PC-9 (cell line): ENCODE results near the gene FN3KRP. TPM values are rescaled to one million over a fixed set of nuclear protein-coding genes. Genes with fewer than 3 reads are reported as not detected.

ENCODE experiments used
- BruUV-seq: library from RNA; stranded (reverse); fragments of 400-500 nt; replicated peaks from 2 replicates; lab custom pipeline; 2021; lab: Mats Ljungman, UMichigan
- CTCF ChIA-PET: fragments of 300-600 bp; sonication (Branson Sonifier 250); formaldehyde crosslinking; loops from one replicate; lab custom pipeline; 2022; ENCODE audit warnings: antibody characterized with exemption; lab: Charles Lee
- POLR2A ChIA-PET: fragments of 300-600 bp; sonication (Branson Sonifier 250); formaldehyde crosslinking; loops from one replicate; lab custom pipeline; 2022; ENCODE audit warnings: antibody characterized with exemption; ENCODE audit not compliant: unreplicated experiment; lab: Charles Lee
- DNase-seq, 2 experiments: peaks; one replicate each; pipeline versions ENCODE4 v3.0.0 to v3.0.0-alpha.2; 2015 to 2022; ENCODE audit warnings: mixed read lengths in 1 of 2
- H2AFZ ChIP-seq: fragments of 200-600 bp; sonication (generic); 2 replicates; pipeline ENCODE4 v1.8.1; 2017; ENCODE audit warnings: antibody characterized with exemption
- H3F3A ChIP-seq: fragments of 200-600 bp; sonication (generic); 2 replicates; pipeline ENCODE4 v1.8.1; 2017; ENCODE audit warnings: antibody characterized with exemption, mild to moderate bottlenecking, low read depth; ENCODE audit not compliant: insufficient read depth
- H3K27ac ChIP-seq: fragments of 200-600 bp; sonication (generic); 2 replicates; pipeline ENCODE4 v1.6.1; 2016; ENCODE audit warnings: mixed run types
- H3K27me3 ChIP-seq: fragments of 200-600 bp; sonication (generic); 2 replicates; pipeline ENCODE4 v1.6.1; 2016; ENCODE audit warnings: low read depth, mixed run types; ENCODE audit not compliant: insufficient read depth
- H3K36me3 ChIP-seq: fragments of 200-600 bp; sonication (generic); 2 replicates; pipeline ENCODE4 v1.6.1; 2016; ENCODE audit warnings: low read depth, mixed run types
- H3K4me1 ChIP-seq: fragments of 200-600 bp; sonication (generic); replicated peaks from 2 replicates; pipeline ENCODE4 v1.6.1; 2016; ENCODE audit warnings: mixed run types; ENCODE audit not compliant: insufficient read depth
- H3K4me2 ChIP-seq: fragments of 200-600 bp; sonication (generic); 2 replicates; pipeline ENCODE4 v1.6.1; 2017; ENCODE audit warnings: mixed run types
- H3K4me3 ChIP-seq: fragments of 200-600 bp; sonication (generic); 2 replicates; pipeline ENCODE4 v1.6.1; 2016; ENCODE audit warnings: mixed run types
- H3K79me2 ChIP-seq: fragments of 200-600 bp; sonication (generic); 2 replicates; pipeline ENCODE4 v1.6.1; 2017; ENCODE audit warnings: low read depth, mixed run types
- H3K9me2 ChIP-seq: fragments of 200-600 bp; sonication (generic); 2 replicates; pipeline ENCODE4 v1.8.1; 2017; ENCODE audit warnings: mild to moderate bottlenecking; ENCODE audit not compliant: insufficient read depth
- H3K9me3 ChIP-seq: fragments of 200-600 bp; sonication (generic); 2 replicates; pipeline ENCODE4 v1.8.1; 2016; ENCODE audit warnings: low read depth; ENCODE audit not compliant: insufficient read depth
- H4K20me1 ChIP-seq: fragments of 200-600 bp; sonication (generic); 2 replicates; pipeline ENCODE4 v1.8.1; 2017; ENCODE audit not compliant: insufficient read depth
- CTCF ChIP-seq: fragments of 200-600 bp; sonication (generic); conservative IDR thresholded peaks from 2 replicates; pipeline ENCODE4 v1.6.1; 2017; ENCODE audit warnings: mixed run types, antibody characterized with exemption, mild to moderate bottlenecking, moderate library complexity
- EZH2 ChIP-seq: fragments of 200-600 bp; sonication (generic); IDR thresholded peaks from 2 replicates; pipeline ENCODE4 v1.8.0; 2017; ENCODE audit warnings: antibody characterized with exemption, low read depth
- intact Hi-C: fragments of 100-400 bp; cut with micrococcal nuclease; formaldehyde crosslinking; loops from one replicate; pipeline ENCODE4 v1.10.0; 2022; ENCODE audit not compliant: unreplicated experiment
- total RNA-seq: library from RNA; stranded (reverse); gene quantifications from 2 replicates; pipeline ENCODE4 v1.2.3, GENCODE V29; 2021

Gene FN3KRP
- total RNA-seq, 1 experiment from 2014 or later: 28.8 TPM

- intact Hi-C loops: no loop called here
- POLR2A ChIA-PET: no interaction called here
Observed at GRCh38 chr17:82686366-82687324, 29.9 kb upstream of the FN3KRP start.

GRCh38 chr17:82687375-82687861, 29.1 kb upstream of the FN3KRP start:
- H3K9me3 ChIP-seq: no peaks in the 10 kb centered on the region
- H3K27me3 ChIP-seq: no peaks in the 10 kb centered on the region
- no peaks in the 10 kb centered on the region for H3K36me3 ChIP-seq
- no peaks in the 10 kb centered on the region for H3K4me1 ChIP-seq
- no peaks in the 10 kb centered on the region for H3F3A ChIP-seq
- H3K27ac ChIP-seq: no peak overlapping the region
- H3K4me3 ChIP-seq: no peak overlapping the region
- BruUV-seq: no TSS peak
- DNase-seq: peak in 1 of 2 experiments; percentile 45
- H3K9me2 ChIP-seq: no peaks in the 10 kb centered on the region
- ChIA-PET CTCF (interaction anchor here (0.6 kb wide), 1 partner anchor 81 kb away, joined by 6 read pairs; no protein-coding TSS in a partner anchor), POLR2A (no interaction called here)
- no peaks in the 10 kb centered on the region for H3K79me2 ChIP-seq
- no peaks in the 10 kb centered on the region for H4K20me1 ChIP-seq
- H2AFZ ChIP-seq: no peak overlapping the region
- intact Hi-C loops: no loop called here
- H3K4me2 ChIP-seq: no peak overlapping the region
- TF ChIP-seq EZH2 (no peak), CTCF (no peak)

More at GRCh38 chr17:82686366-82687324, 29.9 kb upstream of the FN3KRP start:
- no peak for TF ChIP-seq CTCF
- no peak for TF ChIP-seq EZH2
- no peak overlapping the region for H3K27ac ChIP-seq
- H3K9me2 ChIP-seq: no peaks in the 10 kb centered on the region
- no peak overlapping the region for H2AFZ ChIP-seq
- H3K4me2 ChIP-seq: no peak overlapping the region
- H3K4me1 ChIP-seq: no peaks in the 10 kb centered on the region
- BruUV-seq: no TSS peak
- CTCF ChIA-PET: interaction anchor here (0.6 kb wide), 1 partner anchor 81 kb away, joined by 6 read pairs; no protein-coding TSS in a partner anchor
- H3K36me3 ChIP-seq: no peaks in the 10 kb centered on the region
- no peaks in the 10 kb centered on the region for H3K27me3 ChIP-seq
- no peaks in the 10 kb centered on the region for H3K79me2 ChIP-seq
- no peak for DNase-seq
- no peaks in the 10 kb centered on the region for H4K20me1 ChIP-seq
- no peaks in the 10 kb centered on the region for H3F3A ChIP-seq
- no peaks in the 10 kb centered on the region for H3K9me3 ChIP-seq
- no peak overlapping the region for H3K4me3 ChIP-seq

- Histone ChIP-seq H3K79me2 (no peaks in the 10 kb centered on the region), H3K4me2 (no peak overlapping the region), H3K27me3 (no peaks in the 10 kb centered on the region), H3K9me2 (no peaks in the 10 kb centered on the region), H3K4me1 (no peaks in the 10 kb centered on the region), H3K36me3 (no peaks in the 10 kb centered on the region), H2AFZ (no peak overlapping the region), H4K20me1 (no peaks in the 10 kb centered on the region), H3F3A (no peaks in the 10 kb centered on the region), H3K4me3 (no peak overlapping the region), H3K27ac (no peak overlapping the region), H3K9me3 (no peaks in the 10 kb centered on the region)
- ChIA-PET POLR2A (no interaction called here), CTCF (no interaction called here)
- no TSS peak for BruUV-seq
- intact Hi-C loops: no loop called here
- no peak for DNase-seq
- TF ChIP-seq CTCF (no peak), EZH2 (no peak)
Observed at GRCh38 chr17:82687871-82688270, 28.6 kb upstream of the FN3KRP start.
